NCI-H82 treated with DMSO at 0.1 percent for 48 hours (cell line): ENCODE data around the gene IRAK1.
A peak's percentile ranks its signal among the peaks of the same experiment; 100 is the strongest.

Experiments used
- DNase-seq: peaks from one replicate; lab custom pipeline; 2025; ENCODE audit not compliant: unreplicated experiment; lab: John Stamatoyannopoulos, UW

The IRAK1 gene

GRCh38 chrX:154021131-154021611 lies 1.5 kb upstream of the IRAK1 start:
- DNase-seq, result no peak

- DNase-seq, result no peak
Observed at GRCh38 chrX:154020536-154021115, 924 bp upstream of the IRAK1 start.

GRCh38 chrX:154019061-154019621 lies 561 bp downstream of the IRAK1 start:
- no peak for DNase-seq

- no peak for DNase-seq
Observed at GRCh38 chrX:154018518-154019060, 1.1 kb downstream of the IRAK1 start.

- no peak for DNase-seq
Observed at GRCh38 chrX:154017766-154018517, 1.8 kb downstream of the IRAK1 start.

- no peak for DNase-seq
Observed at GRCh38 chrX:154016366-154017076, 3.2 kb downstream of the IRAK1 start.

GRCh38 chrX:154015581-154016264 lies 4.0 kb downstream of the IRAK1 start:
- no peak for DNase-seq

GRCh38 chrX:154014429-154015380 lies 5.0 kb downstream of the IRAK1 start:
- no peak for DNase-seq

GRCh38 chrX:154013614-154014360 lies 5.9 kb downstream of the IRAK1 start:
- DNase-seq, result peak; percentile 8

- no peak for DNase-seq
Observed at GRCh38 chrX:154013001-154013421, 6.7 kb downstream of the IRAK1 start.

GRCh38 chrX:154012336-154012991 lies 7.2 kb downstream of the IRAK1 start:
- DNase-seq, result no peak

- no peak for DNase-seq
Observed at GRCh38 chrX:154011376-154012335, 8.0 kb downstream of the IRAK1 start.

- DNase-seq, result no peak
Observed at GRCh38 chrX:154010330-154011087, 9.2 kb downstream of the IRAK1 start.

- no peak for DNase-seq
Observed at GRCh38 chrX:154008521-154008920, 11.2 kb downstream of the IRAK1 start.

- DNase-seq, result no peak
Observed at GRCh38 chrX:154006947-154007346, 12.8 kb downstream of the IRAK1 start.

GRCh38 chrX:154004315-154004714 lies 15.4 kb downstream of the IRAK1 start:
- DNase-seq, result no peak
